HG02943 (cell line): Measurements from ENCODE around the gene TMIE.

ENCODE experiments used
- ATAC-seq: cut with Tn5 transposase; IDR thresholded peaks from one replicate; pipeline ENCODE4 v1.9.1; 2021; ENCODE audit warnings: mild to moderate bottlenecking, low read depth, moderate library complexity; ENCODE audit not compliant: unreplicated experiment

TMIE gene, protein sequence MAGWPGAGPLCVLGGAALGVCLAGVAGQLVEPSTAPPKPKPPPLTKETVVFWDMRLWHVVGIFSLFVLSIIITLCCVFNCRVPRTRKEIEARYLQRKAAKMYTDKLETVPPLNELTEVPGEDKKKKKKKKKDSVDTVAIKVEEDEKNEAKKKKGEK

DNA sequence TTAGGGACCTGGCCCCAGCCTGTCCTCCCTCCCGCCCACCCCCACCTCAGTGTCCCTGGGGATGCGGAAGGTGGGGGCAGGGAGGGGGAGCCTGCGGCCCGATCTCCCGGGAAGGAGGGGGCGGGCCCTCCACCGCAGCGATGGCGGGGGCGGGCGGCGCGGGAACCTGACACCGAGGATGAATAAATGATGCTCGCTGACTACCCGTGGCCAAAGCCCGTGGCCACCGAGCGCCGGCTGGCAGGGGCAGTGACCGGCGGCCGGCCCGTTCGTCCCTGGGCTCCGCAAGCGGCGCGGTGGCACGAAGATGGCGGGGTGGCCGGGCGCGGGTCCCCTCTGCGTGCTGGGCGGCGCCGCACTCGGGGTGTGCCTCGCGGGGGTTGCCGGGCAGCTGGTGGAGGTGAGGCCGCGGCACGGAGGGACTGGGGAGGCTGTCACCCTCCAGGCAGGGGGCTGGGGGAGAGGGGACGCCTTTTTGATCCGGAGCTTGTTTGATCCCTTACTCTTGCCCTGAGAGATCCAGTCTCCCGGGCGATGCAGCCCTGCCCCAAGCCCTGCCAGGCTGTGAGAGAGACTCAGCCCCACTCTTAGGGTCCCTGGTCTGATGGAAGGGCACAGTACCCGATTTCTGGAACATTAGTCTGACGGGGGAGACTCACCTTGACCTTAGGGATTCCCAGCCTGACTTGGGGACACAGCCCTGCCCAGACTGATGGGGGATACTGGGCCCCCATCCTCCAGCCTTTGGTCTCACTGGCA is at the start of gene TMIE:
Gene TMIE, plus strand, starts transcription at position 212 of the 759 bp plus-strand sequence. Its CDS starts 96 bp downstream, at position 308.
- ATAC-seq, result no peak

DNA sequence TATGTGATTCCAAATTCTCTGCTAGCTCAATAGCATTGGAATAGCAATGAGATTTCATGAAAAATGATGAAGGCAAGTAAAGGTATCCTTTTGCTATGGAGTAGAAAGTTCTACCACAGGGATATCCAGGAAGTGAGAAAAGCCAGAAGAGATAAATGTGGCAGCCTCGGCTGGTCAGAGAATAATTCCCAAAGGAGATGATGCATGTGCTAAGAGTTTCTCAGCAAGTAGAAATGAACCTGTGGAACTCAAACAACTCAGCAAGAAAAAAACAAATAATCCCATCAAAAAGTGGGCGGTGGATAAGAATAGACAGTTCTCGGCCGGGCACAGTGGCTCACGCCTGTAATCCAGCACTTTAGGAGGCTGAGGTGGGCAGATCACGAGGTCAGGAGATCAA is 45.9 kb upstream of the TMIE start:
- ATAC-seq, result no peak

DNA sequence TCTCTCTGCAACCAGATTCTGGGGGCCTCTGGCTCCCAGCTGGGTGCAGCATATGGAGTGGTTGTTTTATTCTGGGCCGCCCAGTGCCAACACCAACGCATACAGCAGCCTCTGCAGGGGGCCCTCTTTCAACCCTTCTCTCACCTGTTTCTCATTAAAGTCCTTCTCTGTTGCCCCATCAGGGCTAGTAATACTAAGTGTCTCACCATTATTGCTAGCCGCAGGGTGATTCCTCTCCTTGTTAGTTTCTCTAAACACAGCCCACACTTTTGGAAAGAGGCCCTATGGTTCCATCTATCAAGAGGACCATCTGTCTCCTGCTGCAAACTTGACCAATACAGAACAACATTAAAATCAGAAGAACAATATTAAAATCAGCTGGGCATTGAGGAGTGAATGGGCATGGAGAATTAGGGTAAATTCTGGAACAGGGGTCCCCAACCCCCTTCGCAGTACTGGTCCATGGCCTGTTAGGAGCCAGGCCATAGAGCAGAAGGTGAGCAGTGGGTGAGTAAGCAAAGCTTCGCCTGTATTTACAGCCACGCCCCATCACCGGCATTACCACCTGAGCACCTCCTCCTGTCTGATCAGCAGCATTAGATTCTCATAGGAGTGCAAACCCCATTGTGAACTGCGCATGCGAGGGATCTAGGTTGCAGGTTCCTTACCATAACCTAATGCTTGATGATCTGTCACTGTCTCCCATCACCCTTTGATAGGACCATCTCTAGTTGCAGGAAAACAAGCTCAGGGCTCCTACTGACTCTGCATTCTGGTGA is 44.2 kb upstream of the TMIE start:
- ATAC-seq, result no peak

DNA sequence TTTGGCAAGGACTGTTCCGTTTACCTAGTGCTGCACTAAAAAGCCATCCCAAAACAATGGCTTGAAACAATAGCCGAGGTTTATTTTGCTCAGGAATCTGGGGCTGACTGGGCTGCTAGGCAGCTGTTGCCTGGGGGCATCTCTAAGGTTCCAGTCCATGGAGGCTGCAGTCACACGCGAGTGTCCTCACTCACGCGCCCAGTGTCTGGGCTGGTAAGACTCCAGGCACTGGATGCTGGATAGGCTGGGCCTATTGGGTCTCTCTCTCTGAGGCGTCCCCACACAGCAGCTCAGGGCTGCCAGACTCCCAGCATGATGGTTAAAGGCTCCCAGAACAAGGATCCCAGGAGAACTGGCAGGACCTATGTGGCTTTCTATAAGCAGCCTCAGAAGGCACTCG is 41.9 kb upstream of the TMIE start:
- no peak for ATAC-seq

DNA sequence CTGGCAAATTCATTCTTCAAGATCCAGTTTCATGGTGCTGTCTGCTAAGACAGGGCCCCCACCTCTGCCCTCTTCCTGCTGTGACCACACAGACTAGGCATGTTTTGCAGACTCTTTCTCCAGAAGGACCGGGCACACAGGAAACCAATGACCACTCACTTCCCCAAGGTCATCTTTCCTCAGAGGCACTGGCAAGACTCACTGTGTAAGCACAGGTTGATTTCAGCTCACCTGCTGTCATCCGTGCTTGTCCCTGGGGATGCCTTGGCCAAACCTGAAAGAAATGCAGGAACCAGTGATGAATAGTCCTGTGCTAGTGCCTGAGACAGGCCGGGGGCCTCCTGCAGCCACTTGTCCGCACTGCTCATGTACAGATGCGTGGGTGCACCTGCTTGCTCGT is 41.2 kb upstream of the TMIE start:
- no peak for ATAC-seq

DNA sequence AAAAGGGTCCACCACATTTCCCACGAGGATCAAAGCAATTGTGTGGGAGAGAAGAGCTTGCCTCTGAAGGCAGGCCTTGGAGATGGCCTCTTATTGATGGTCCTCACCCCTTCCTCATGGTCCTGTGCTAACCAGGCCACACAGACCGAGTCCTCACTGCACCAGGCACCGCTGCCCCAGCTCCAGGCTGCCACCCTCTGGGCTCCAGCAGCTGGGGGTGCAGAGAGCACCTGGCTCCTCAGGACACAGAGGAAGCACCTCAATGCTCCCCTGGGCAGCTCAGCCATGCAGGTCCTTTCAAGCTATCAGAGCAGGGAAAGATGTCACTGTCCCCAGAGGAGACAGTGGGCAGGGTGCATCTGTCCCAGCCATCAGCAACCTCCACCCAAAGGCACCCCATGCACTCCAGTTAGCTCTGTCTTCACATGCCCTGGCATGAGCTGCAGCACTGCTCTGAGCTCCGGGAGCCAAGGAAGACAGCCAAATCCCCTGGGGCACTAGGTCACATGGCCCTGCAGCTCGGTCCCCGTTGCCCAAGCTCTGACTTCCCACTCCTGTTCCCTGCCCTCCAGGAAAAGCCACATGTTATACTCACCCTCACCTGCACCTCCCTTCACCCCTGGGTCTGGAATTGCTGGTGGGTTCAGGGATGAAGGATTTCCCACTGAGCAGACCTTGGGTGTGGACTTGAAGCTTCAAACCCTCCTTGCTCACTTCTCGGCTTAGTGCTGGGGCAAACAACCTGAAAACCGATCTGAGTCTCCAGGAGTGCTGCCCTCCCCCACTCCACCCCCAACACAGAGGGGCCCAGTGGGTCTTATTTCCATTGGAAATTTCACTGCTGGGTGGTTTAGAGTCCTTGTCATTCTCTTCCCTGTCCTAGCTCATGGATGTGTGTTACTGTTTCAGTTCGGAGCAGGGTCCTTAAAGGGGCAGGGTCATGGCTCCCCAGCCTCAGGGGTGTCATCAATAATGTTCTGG is 40.4 kb upstream of the TMIE start:
- ATAC-seq, result no peak

DNA sequence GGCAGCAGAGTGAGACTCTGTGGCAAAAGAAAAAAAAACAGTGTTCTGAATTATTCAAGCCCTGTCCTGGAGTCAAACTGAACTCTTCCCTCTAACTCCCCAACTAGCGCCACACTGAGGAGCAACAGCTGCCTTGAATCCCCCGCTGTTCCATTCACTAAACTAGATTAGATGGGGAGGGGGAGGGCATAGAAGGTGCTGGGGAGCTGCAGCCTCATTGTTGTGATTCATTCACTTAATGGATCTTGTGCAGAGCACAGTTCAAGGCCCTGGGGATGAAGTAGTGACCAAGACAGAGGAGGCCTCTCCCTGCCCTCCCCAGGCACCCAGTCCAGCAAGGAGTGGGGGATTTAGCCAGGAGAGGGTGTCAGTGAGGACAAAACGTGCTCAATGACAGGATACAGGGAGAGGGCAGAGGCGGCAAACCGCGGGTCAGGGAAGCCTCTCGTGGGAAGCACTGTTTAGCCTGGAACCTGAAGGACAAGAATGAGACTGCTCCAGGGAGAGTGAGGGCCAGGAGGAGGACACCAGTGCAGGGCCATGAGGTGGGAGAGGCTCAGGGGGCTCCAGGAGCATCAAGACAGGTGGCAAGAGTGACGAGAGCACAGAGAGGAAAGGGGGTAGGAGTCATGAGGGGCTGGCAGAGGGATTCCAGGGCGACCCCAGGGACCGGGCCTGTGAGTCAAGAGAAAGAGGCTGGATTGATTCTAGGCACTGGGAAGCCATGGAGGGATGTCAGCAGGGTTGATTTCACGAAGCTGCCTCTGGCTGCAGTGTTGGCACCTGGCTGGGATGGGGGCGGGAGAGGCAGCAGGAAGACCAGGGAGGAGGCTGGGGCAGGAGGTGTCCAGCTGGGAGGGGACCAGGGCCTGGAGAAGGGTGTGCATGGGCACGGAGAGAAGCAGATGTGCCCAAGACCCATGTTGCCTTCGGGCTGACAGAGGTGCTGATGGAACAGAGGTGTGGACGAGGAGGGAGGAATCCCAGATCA is 39.1 kb upstream of the TMIE start:
- no peak for ATAC-seq

DNA sequence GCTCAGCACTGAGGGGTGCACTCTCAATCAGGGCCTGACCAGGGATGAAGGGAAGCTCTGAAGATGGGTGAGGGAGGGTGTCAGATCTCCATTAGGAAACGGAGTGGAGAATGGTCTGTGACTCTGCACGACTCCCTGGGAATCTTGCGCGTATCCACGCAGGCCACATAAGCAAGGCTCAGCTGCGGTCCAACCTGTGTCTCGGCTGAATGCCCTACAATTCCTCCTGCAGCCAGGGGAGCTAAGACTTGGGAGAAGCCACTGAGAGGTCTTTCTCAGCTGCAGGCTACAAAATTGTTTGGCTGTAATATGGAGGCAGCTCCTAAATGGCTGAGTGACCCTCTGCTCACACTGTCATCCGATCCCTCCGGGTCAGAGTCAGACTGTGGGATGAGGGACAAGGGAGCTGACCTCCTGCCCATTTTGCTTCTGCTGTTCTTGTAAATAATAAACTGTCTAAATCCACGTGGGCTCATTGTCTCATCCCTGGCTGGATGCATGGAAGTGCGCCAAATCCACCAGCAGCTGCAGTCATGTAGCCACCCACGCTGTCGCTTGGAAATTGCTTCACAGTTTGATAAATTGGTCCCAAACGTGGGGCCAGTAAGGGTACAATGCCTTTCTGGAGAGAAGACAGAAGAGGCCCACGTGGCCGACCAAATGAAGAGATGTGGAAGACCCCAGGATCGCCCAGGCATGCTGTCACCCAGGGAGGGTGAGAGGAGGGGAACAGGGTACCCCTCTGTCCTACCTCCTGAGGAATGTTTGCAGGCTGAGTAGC is 38.2 kb upstream of the TMIE start:
- no peak for ATAC-seq

DNA sequence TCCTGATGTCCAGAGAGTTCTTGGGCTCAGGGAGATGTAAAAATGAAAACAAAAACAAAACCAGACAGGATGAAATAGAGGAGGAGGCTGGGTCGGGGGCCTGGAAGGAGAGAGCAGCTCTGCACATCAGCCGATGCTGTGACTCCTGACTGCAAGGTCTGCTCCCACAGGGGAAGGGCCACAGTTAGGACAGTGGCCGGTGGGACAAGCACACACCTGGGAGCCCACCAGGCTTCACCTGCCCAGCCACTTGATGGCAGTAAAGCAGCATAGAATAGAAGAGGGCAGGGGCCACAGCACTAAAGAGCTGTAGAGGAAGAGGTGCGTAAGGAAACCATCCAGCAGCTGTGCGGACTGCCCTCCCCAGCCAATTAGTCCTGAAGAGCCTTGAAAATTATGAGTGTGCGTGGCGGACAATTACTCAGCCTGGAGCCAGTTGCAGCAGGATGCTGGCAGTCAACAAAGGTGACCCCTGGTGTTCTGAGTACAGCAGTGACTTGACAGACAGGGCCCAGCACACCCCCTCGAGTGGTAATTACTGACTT is 37.5 kb upstream of the TMIE start:
- ATAC-seq, result no peak

DNA sequence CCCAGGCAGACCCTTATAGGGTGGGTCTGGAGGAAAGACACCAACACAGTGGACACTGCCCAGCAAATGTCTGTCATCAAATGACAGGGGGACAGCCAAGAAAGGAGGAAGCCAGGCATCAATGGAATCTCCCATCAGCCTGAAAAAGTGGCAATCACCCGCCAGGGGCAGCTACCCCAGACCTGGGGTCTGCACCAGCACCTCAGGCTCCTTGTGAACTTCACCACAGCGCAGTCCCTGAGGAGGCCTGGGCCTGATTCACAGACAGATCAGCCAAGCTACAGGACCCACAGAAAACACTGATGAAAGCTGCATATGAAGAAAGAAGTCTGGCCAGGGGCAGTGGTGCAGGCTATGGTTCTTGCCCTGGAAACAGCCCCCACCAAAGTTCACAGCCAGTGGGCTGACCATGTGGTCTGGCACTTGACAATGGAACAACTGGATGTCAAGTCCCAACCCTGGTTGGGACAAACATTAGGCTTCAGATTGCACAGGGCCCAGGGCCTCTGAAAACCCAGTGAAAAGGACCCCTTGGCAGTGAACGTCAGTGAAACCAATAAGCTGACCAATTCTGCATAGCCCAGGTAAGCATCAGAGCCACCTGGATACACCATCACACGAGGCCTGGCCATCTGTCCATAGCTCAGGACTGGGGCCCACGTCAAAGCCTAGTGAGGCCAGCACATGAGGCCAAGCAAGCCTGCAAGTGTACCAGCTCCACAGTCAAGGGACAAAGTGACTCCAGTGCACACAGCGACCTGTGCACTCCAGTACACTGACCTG is 36.8 kb upstream of the TMIE start:
- no peak for ATAC-seq

DNA sequence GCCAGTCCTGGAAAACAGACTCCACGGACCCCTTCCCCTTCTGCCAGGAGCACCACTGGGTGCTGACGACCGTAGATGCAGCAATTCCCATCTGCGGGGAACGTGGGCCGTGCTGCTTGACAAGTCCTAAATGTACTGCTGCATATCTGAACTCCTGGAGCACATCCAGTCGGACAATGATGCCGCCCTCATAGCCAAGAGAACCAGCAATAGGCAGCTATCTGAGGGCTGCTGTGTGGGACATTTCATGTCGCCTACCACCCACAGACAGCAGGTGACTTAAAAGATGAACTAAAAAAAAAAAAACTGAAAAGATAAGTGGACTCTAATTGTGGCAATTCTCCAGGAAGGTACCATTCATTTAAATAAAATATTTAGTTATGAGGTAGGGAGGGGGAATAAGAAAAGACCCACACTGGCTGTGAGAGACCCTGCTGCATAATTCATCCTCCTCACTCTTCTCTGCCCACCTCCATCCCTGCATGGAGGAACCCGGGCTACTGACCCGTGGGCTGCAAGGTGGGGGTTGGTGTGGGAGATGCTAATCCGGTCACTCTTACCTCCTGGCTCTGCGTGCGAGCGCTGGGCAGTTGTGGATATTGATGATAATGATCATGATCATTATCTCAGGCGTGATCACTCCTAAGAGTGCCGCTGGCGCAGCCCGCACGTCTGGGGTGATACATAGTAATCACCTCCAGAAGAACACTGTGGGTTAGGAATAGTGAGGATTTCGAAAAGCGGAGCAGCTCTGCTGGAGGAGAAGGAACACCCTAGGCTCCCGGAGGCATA is 36.0 kb upstream of the TMIE start:
- ATAC-seq, result no peak

DNA sequence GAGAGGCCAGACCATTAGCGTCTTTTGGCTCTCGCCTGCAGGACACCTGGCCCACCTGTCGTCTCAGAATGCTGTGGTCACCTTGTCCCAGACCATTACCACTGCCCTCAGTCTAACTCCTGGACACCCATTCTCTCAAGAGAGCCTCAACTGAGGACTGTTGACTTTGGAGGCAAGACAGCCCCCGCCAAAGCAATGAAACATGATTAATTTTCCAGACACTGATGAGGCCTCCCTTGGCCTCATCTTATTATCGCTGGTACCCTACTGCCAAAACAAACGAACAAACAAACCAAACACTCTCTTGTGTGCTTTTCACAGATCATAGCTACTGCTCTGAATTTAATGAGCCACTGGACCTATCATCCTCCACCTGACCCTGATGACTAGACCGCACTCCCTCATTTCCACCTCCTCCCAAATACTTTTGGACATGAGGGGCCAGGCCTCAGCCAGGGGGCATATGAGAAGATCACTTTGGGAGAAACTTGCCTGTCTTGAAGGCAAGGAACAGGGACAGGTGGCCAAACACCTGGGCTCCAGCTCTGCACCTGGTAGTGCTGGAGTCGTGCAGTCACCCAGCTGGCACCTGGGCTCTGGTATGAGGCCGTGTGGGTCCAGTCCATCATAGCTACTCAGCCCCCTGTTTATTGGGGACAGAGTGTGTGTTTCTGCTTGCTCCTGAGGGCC is 35.3 kb upstream of the TMIE start:
- no peak for ATAC-seq

DNA sequence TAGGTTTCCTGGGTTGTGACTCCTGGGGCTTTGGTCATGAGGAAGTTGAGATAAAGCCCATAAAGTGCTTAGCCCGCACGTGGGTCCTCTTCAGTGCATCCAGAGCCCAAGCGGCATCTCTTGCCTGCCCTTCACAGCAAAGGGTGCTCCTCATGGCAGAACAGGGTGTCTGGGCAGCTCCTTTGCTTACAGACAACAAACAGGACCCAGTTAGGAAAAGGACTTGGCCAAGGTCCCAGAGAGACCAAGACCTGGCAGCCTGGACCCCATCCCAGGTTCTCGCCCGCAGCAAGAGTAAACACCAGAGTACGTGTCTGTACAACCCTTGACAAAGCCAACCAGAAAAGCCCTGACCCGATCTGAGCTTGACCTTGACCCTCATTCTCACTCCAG is 34.7 kb upstream of the TMIE start:
- ATAC-seq, result no peak

DNA sequence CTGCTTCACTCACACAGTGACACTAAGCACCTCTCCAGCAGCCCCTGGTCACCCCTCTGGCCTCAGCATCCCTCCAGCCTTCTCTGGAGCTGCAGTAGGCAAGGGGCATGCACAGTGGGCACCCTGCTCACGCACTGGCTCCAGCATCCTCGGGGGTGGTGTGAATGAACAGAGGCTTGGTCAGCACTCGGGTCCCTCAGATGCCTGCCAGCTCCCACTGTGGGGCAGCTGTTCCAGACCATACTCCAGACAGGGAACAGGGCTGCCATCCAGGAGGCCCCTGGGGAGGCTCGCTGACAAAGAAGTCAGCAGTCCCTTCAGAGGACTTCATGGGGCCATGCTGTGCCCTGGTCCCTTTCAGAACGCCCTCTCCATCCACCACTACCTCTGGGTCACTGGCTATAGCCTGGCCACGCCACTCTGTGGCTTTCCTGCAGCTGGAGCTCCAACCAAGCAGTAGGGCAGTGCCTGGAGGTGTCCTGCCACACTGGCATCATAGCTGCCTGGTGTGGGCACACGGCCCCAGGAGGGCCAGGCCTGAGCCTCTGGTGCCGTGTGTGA is 34.1 kb upstream of the TMIE start:
- ATAC-seq, result no peak

DNA sequence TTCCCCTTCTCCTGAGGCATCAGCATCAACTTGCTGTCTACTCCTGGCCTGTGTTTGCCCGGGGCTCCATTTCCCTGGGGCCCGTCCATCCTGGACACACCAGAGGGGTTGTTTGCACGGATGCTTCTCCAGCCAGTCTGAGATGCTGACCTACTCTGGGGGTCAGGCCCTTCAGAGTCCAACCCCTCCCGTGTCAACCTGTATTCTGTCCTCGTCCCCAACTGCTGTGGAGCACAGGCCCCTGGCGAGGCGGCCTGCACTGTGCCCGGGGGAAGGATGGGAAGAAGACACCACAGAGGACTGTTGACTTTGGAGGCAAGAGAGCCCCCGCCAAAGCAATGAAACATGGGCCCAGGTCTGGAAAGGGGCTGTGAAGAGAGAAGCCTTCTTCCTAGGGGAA is 33.5 kb upstream of the TMIE start:
- ATAC-seq, result no peak

DNA sequence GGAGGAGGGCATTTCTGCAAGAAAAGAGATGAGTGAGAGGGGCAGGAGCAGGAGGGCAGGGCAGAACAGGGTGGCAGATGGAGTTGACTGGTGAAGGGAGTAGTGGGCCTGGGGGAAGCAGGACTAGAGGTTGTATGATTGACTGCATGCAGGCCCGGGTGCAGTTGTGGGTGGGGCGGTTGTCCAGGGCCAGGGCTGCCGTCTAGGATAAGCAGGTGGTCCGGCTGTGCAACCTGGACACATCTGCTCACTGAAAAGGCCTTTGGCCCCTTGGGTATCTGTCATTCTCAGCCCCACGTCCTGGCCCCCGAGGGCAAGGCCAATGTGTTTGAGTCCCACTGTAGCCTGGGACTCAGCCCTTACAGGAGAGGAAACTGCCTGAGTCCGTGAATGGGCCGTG is 33.1 kb upstream of the TMIE start:
- ATAC-seq, result no peak
